RWPE2 (cell line): ENCODE measurements around the gene EIF1AD.
"Not testable (repeated sequence)": the region's sequence is repeated elsewhere in the genome, so short reads cannot be mapped to it uniquely, and the experiment has no call there.

ENCODE experiments used
- ATAC-seq: fragments of 200-7000 bp; cut with Tn5 transposase; 3 replicates; pipeline ENCODE4 v1.9.1; 2021; ENCODE audit warnings: low read depth
- DNase-seq: peaks from one replicate; pipeline ENCODE4 v3.0.0-alpha.2; 2020; ENCODE audit warnings: low spot score
- H3K27ac ChIP-seq: fragments of 450-650 bp; 2 replicates; pipeline ENCODE4 v1.5.1; 2017; ENCODE audit warnings: mild to moderate bottlenecking; ENCODE audit not compliant: poor library complexity, severe bottlenecking
- H3K27me3 ChIP-seq: fragments of 250-450 bp; sonication (Bioruptor Pico); 2 replicates; pipeline ENCODE4 v1.5.1; 2021; ENCODE audit warnings: mild to moderate bottlenecking, moderate library complexity; ENCODE audit not compliant: insufficient read depth, poor library complexity, severe bottlenecking
- H3K36me3 ChIP-seq: fragments of 250-450 bp; sonication (Bioruptor Pico); 2 replicates; pipeline ENCODE4 v1.5.1; 2020; ENCODE audit warnings: low read depth, mild to moderate bottlenecking, moderate library complexity
- H3K4me1 ChIP-seq: fragments of 250-450 bp; sonication (Bioruptor Pico); 2 replicates; pipeline ENCODE4 v1.5.1; 2021; ENCODE audit warnings: mild to moderate bottlenecking, moderate library complexity; ENCODE audit not compliant: insufficient read depth, poor library complexity, severe bottlenecking
- H3K4me3 ChIP-seq: fragments of 250-450 bp; sonication (Bioruptor Pico); 2 replicates; pipeline ENCODE4 v1.5.1; 2021; ENCODE audit warnings: mild to moderate bottlenecking, moderate library complexity; ENCODE audit not compliant: severe bottlenecking
- H3K9me3 ChIP-seq: fragments of 250-450 bp; sonication (Bioruptor Pico); 2 replicates; pipeline ENCODE4 v1.5.1; 2021; ENCODE audit warnings: mild to moderate bottlenecking, moderate library complexity; ENCODE audit not compliant: severe bottlenecking
- TF ChIP-seq, protein P1 (sequence below): fragments of 450-650 bp; IDR thresholded peaks from one replicate; pipeline ENCODE4 v1.5.1; 2017; ENCODE audit warnings: mild to moderate bottlenecking, moderate library complexity; ENCODE audit not compliant: poor library complexity, severe bottlenecking

Gene EIF1AD

DNA sequence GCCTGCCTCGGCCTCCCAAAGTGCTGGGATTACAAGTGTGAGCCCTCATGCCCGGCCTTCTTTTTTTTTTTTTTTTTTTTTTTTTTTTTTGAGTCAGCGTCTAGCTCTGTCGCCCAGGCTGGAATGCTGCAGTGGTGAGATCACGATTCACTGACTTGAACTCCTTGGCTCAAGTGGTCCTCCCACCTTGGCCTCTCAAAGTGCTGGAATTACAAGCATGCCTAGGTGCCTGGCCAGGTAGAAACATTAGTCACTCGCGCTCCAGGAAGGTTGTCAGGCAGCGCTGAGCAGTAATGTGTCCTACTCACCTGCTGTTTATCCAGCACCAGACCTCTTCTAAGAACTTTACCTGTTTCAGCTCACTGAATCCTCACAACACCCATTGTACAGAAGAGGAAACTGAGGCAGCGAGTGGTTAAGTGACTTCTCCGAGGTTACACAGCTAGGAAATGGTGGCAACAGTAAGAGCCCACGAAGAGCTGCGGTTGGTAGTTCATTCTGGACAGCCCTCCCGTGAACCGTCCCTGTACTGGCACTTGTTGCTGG, 9.4 kb upstream of the EIF1AD start:
- Histone ChIP-seq H3K4me1 (peaks cover 43% of the 10 kb centered on the region), H3K4me3 (no peak overlapping the region), H3K27ac (peak overlapping the region; percentile 75), H3K36me3 (no peaks in the 10 kb centered on the region), H3K9me3 (no peaks in the 10 kb centered on the region), H3K27me3 (no peaks in the 10 kb centered on the region)
- ATAC-seq, result peak; percentile 85
- DNase-seq, result peak; percentile 94
- TF ChIP-seq, protein P1, sequence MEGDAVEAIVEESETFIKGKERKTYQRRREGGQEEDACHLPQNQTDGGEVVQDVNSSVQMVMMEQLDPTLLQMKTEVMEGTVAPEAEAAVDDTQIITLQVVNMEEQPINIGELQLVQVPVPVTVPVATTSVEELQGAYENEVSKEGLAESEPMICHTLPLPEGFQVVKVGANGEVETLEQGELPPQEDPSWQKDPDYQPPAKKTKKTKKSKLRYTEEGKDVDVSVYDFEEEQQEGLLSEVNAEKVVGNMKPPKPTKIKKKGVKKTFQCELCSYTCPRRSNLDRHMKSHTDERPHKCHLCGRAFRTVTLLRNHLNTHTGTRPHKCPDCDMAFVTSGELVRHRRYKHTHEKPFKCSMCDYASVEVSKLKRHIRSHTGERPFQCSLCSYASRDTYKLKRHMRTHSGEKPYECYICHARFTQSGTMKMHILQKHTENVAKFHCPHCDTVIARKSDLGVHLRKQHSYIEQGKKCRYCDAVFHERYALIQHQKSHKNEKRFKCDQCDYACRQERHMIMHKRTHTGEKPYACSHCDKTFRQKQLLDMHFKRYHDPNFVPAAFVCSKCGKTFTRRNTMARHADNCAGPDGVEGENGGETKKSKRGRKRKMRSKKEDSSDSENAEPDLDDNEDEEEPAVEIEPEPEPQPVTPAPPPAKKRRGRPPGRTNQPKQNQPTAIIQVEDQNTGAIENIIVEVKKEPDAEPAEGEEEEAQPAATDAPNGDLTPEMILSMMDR, result no peak

DNA sequence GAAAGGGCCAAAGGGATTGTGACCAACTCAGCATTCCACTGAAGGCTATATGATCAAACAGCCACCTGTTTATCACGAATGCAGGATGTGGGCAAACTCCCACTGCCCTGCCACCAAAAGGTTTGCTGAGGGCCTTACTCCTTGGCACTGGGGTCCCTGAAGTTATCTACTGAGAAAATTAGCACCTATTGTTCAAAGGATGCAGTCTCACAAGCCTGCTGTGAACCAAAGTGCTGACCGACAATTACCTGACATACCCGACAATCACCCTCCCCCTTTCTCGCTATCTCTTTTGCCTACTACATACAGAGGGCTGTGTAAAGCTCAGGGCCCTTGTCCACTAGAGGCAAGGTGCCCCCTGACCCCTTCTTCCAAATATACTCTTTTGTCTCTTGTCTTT, 8.1 kb upstream of the EIF1AD start:
- not testable (repeated sequence) for DNase-seq, H3K4me3 ChIP-seq, ATAC-seq

DNA sequence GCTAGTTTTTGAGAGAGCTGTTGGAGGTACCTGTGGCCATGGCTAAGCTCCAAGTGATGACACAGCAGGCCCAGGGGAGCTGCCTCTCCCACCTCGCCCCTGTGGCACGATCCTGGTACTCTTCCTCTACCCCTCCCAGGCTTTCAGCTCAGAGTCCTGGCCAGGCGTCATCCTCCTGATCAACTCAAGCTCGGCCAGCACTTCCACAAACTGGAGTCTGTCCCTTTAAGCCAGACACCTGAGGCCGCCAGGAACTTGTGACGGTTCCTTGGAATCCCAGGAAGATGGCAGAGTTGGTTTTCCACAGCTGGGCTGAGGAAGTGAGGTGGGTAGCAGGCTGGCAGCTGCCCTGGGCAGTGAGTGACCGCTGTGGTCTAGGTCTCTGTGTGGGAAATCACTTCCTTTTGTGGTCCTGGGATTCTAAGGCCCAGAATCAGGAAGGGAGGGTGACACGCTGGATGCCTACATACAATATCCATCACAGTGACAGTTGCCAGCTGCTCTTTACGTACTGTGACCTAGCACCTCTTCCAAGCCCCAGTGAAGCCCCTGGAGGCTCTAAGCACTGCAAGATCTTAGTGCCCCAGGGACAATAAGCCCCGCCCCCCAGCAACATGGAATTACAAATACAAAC, 6.6 kb upstream of the EIF1AD start:
- ATAC-seq (peak; percentile 33), DNase-seq (no peak)
- TF ChIP-seq, protein P1, result no peak
- H3K27me3 ChIP-seq, result no peaks in the 10 kb centered on the region
- H3K27ac ChIP-seq, result peak overlapping the region; percentile 75
- H3K36me3 ChIP-seq, result peaks cover 19% of the 10 kb centered on the region
- peaks cover 30% of the 10 kb centered on the region for H3K4me1 ChIP-seq
- H3K4me3 ChIP-seq, result no peak overlapping the region
- no peaks in the 10 kb centered on the region for H3K9me3 ChIP-seq

More for the DNA sequence above, 8.1 kb upstream of the EIF1AD start:
- Histone ChIP-seq H3K27ac (peak overlapping the region; percentile 75), H3K4me1 (peaks cover 32% of the 10 kb centered on the region)
- not testable (repeated sequence) for H3K36me3 ChIP-seq, H3K9me3 ChIP-seq, H3K27me3 ChIP-seq

DNA sequence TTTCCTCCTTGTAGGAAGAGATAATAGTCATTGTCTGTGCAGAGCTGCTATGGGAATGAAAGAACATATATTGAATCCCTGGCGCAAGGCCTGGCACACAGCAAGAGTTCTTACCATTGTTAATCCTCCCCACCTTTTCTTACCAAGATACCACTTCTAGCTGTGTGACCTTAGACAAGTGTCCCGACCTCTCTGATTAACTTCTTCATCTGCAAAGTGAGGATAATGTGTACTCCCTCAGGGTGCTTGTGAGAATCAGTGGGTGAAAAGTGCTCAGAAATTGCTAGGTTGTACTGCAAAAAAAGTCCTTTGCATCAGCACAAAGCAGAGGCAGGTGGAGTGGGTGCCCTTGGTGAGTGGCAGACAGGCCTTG, 6.1 kb upstream of the EIF1AD start:
- Histone ChIP-seq H3K36me3 (peaks cover 23% of the 10 kb centered on the region), H3K9me3 (no peaks in the 10 kb centered on the region), H3K4me3 (no peak overlapping the region), H3K27me3 (no peaks in the 10 kb centered on the region), H3K27ac (peak overlapping the region; percentile 75), H3K4me1 (peaks cover 28% of the 10 kb centered on the region)
- no peak for DNase-seq
- no peak for ATAC-seq
- TF ChIP-seq, protein P1, result no peak

DNA sequence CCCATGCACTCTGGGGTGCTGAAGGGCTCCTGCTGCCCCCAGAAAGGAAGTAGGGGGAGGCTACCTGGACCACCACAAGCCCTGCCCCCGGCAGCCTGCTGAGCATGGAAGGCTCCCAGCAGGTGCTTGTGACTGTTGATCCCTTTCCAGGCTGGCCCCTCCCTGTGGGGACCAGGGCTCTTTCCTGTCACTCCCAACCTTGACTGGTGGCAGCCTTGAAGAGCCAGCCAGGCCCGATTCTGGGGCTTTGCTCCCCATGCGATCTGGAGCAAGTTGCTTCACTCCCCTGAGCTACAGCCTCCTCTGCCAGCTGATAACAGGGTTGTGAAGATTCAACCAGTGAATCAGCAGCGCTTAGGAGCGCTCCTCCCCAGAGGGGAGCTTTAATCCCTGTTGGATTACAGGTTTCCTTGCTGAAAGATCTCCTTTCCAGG, 5.3 kb upstream of the EIF1AD start:
- no peak for ATAC-seq
- peak overlapping the region; percentile 75 for H3K27ac ChIP-seq
- no peaks in the 10 kb centered on the region for H3K27me3 ChIP-seq
- no peaks in the 10 kb centered on the region for H3K9me3 ChIP-seq
- H3K4me3 ChIP-seq, result no peak overlapping the region
- H3K36me3 ChIP-seq, result peaks cover 23% of the 10 kb centered on the region
- TF ChIP-seq, protein P1, result no peak
- H3K4me1 ChIP-seq, result peaks cover 20% of the 10 kb centered on the region
- DNase-seq, result no peak
